ENCODE data around the gene LAGE3. TPM values are rescaled to one million over a fixed set of nuclear protein-coding genes. Genes with fewer than 3 reads are reported as not detected.
"Not testable (repeated sequence)": the region's sequence is repeated elsewhere in the genome, so short reads cannot be mapped to it uniquely, and the experiment has no call there.

LAGE3 gene
- total RNA-seq, 1 donor: 19.1 TPM

DNA sequence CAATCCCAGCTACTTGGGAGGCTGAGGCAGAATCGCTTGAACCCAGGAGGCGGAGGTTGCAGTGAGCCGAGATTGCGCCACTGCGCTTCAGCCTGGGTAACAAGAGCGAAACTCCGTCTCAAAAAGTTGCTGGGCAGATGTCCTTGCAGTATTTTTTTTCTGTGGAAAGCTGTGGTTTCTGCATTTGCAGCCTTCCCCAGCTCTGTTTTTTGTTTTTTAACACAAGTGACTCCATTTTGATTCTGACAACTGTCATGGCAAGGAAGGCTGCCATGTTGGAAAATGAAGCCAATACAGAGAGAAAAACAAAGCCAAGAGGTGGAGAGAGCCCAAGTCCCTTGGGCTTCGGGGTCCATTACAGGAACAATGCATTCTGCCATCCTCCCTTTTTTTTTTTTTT is 23.0 kb upstream of the LAGE3 start:
- no peak for DNase-seq (ENCODE audit: low read depth)
- H3K4me3 ChIP-seq (ENCODE audit: low read depth, low read length): no peak overlapping the region
- TF ChIP-seq, protein P1, sequence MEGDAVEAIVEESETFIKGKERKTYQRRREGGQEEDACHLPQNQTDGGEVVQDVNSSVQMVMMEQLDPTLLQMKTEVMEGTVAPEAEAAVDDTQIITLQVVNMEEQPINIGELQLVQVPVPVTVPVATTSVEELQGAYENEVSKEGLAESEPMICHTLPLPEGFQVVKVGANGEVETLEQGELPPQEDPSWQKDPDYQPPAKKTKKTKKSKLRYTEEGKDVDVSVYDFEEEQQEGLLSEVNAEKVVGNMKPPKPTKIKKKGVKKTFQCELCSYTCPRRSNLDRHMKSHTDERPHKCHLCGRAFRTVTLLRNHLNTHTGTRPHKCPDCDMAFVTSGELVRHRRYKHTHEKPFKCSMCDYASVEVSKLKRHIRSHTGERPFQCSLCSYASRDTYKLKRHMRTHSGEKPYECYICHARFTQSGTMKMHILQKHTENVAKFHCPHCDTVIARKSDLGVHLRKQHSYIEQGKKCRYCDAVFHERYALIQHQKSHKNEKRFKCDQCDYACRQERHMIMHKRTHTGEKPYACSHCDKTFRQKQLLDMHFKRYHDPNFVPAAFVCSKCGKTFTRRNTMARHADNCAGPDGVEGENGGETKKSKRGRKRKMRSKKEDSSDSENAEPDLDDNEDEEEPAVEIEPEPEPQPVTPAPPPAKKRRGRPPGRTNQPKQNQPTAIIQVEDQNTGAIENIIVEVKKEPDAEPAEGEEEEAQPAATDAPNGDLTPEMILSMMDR (IDR thresholded peaks at IDR 0.05; ENCODE audit: insufficient read depth, low read length): no peak

DNA sequence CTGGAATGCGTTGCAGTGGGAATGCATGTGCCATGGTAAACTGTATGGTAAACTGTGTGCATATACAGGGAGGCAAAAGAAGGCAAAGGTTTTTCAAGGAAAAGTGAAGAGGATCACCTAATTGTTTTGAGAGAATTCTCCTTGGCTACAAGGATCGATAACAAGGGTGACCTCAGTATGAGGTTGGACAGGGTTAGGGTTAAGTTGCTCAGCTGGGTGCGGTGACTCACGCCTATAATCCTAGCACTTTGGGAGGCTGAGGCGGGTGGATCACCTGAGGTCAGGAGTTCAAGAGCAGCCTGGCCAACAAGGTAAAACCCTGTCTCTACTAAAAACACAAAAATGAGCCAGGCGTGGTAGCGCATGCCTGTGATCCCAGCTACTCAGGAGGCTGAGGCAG is 22.3 kb upstream of the LAGE3 start:
- not testable (repeated sequence) for DNase-seq (ENCODE audit: low read depth); H3K4me3 ChIP-seq (ENCODE audit: low read depth, low read length)

DNA sequence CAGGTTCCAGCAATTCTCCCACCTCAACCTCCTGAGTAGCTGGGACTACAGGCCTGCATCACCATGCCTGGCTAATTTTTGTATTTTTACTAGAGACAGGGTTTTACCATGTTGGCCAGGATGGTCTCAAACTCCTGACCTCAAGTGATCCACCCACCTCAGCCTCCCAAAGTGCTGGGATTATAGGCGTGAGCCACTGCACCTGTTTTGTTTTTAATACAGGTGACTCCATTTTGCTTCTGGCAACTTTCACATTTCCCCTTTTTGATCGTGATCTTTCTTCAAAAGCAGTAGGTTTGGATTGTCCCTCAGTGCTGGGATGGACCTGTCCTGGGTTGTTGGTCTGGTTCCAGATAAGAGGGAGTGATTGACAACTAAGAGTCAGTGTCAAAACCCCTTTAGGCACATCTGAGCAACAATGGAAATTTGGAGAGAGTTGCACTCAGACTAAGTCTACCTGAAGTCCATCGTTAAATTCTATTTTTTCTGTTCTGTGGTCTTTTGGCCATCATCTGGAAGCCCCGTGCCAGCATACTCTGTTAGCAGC is 17.6 kb upstream of the LAGE3 start:
- not testable (repeated sequence) for DNase-seq (ENCODE audit: low read depth); H3K4me3 ChIP-seq (ENCODE audit: low read depth, low read length)

DNA sequence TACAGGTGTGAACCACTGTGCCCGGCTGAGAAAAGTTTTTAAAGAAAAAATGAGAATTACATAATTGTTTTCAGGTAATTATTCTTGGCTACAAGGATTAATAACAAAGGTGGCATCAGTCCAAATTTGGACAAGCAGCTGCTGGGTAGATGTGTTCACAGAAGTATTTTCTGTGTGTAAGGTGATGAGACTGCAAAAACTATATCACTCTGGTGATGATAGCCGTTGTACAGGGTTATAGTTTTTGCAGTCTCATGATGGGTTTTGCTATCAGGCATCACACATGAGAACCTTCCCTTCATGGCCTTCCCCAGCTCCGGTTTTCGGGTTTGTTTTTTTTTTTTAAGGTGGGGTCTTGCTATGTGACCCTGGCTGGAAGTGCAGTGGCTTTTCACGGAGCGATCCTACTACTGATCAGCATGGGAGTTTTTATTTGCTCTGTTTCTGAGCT is 16.4 kb upstream of the LAGE3 start:
- TF ChIP-seq, protein P1 (IDR thresholded peaks at IDR 0.05; ENCODE audit: insufficient read depth, low read length): no peak
- no peak for DNase-seq (ENCODE audit: low read depth)
- H3K4me3 ChIP-seq (ENCODE audit: low read depth, low read length): no peak overlapping the region

DNA sequence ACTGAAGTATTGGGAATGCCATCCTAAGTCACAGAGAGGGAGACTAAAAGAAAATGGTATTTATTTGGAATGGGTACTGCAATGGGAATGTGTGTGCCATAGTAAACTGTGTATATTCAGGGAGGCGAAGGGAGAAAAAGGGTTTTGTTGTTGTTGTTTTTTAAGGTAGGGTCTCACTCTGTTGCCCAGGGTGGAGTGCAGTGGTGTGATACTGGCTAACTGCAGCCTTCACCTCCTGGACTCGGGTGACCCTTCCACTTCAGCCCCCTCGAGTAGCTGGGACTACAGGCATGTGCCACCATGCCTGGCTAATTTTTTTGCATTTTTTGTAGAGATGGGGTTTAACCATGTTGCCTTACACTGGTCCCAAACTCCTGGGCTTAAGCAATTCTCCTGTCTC is 15.6 kb upstream of the LAGE3 start:
- DNase-seq (ENCODE audit: low read depth): no peak
- TF ChIP-seq, protein P1 (IDR thresholded peaks at IDR 0.05; ENCODE audit: insufficient read depth, low read length): no peak
- H3K4me3 ChIP-seq (ENCODE audit: low read depth, low read length): no peak overlapping the region

DNA sequence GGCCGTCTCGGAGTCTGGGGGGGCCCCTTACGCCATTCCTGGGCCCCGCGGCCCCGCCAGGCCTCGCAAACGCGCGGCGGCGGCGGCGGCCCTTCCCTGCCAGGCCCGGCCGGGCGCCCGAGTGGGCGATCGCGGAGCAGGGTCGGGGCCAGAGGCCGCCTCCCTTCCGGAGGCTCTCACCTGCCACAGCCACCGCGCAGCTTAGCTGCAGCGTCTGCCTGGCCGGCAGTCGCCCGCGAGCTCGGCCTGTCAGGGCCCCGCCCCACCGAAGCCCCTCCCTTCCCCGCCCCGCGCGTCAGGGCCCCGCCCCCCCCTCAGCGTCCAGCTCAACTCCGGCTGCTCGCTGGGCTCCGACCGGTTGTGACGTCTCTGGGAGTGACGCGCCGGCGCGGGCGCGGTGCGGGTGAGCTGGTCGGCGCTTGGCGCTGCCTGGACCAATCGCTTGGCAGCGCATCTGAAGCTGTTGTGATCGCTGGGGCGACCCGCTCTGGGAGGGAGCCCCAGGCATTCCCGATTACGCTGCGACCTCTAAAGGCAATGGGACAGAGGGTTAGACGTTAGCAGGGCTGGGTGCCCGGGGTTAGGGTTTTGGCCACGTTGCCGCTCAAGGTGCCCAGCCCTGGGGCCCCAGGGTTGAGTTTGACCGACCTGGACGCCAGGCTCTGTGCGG is 11.5 kb upstream of the LAGE3 start, which contains the start of gene SLC10A3:
Gene SLC10A3 (minus strand): TSS at position 216 of the 670 bp plus-strand sequence. CDS start 1,689 bp downstream, outside the sequence.
- peak within 1 kb of the TSS; percentile 72 for H3K4me3 ChIP-seq (ENCODE audit: low read depth, low read length)
- DNase-seq (ENCODE audit: low read depth): peak; percentile 89
- TF ChIP-seq, protein P1 (IDR thresholded peaks at IDR 0.05; ENCODE audit: insufficient read depth, low read length): no peak

DNA sequence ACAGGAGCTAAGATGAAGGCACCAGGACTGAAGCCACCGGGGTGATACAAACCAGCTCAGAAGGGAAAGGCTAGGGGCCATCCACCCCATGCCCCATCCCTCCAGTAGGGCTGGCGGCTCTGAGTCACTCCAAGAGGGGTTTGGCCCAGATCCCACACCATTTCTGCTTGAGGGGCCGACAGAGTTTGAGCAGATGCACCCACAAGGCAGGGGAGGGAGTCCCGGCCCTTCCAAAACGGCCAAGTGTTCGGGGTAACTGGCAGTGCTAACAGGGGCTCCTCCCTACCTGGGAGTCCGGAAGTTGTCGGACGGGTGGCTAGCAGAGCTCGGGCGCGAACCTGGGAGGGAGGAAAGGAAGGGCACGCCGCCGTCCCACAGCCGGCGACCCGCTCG is 10.9 kb upstream of the LAGE3 start:
- DNase-seq (ENCODE audit: low read depth): peak; percentile 60
- TF ChIP-seq, protein P1 (IDR thresholded peaks at IDR 0.05; ENCODE audit: insufficient read depth, low read length): no peak
- peak overlapping the region; percentile 68 for H3K4me3 ChIP-seq (ENCODE audit: low read depth, low read length)

DNA sequence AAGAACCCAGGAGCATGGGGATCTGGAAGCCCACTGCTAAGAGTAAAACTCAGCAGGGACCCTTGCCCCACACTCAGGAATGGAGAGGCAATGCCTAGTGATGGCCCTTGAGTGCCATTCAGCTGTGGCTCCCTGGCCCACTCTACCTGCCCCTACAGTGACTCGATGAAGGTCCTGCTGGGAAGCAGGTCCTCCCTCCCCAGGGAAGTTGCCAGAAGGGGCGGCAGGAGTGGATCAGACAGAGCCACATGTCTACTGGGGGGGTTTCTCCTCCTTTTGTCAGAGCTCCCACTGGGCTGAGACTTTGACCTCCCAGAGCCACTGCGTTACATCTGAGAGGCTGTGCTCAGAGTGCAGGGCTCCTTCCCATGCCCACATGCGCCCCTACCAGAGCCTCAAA is 10.1 kb upstream of the LAGE3 start:
- DNase-seq (ENCODE audit: low read depth): no peak
- H3K4me3 ChIP-seq (ENCODE audit: low read depth, low read length): peak overlapping the region; percentile 68
- TF ChIP-seq, protein P1 (IDR thresholded peaks at IDR 0.05; ENCODE audit: insufficient read depth, low read length): no peak
